Loucy (cell line): ENCODE results near the gene TENM4.
"Not testable (repeated sequence)": the region's sequence is repeated elsewhere in the genome, so short reads cannot be mapped to it uniquely, and the experiment has no call there.

Source experiments
- H2AFZ ChIP-seq: fragments of 200-600 bp; sonication (generic); 2 replicates; pipeline ENCODE4 v1.6.0; 2016; ENCODE audit warnings: antibody characterized with exemption, mild to moderate bottlenecking, low read length, moderate library complexity
- H3F3A ChIP-seq: fragments of 200-600 bp; 2 replicates; pipeline ENCODE4 v1.6.0; 2016; ENCODE audit warnings: antibody characterized with exemption, low read depth, mild to moderate bottlenecking
- H3K27me3 ChIP-seq: fragments of 200-600 bp; sonication (generic); 2 replicates; pipeline ENCODE4 v1.6.1; 2014; ENCODE audit warnings: low read length, mild to moderate bottlenecking; ENCODE audit not compliant: insufficient read depth, poor library complexity, severe bottlenecking
- H3K36me3 ChIP-seq: fragments of 200-600 bp; sonication (generic); 2 replicates; pipeline ENCODE4 v1.6.1; 2016; ENCODE audit warnings: low read length; ENCODE audit not compliant: insufficient read depth
- H3K4me1 ChIP-seq: fragments of 200-600 bp; sonication (generic); 2 replicates; pipeline ENCODE4 v1.5.1; 2014; ENCODE audit warnings: low read length, mild to moderate bottlenecking; ENCODE audit not compliant: insufficient read depth, poor library complexity, severe bottlenecking
- H3K4me2 ChIP-seq: fragments of 200-600 bp; sonication (generic); 2 replicates; pipeline ENCODE4 v1.6.0; 2014; ENCODE audit warnings: antibody characterized with exemption, low read length, low read depth, mild to moderate bottlenecking; ENCODE audit not compliant: poor library complexity, severe bottlenecking
- H3K4me3 ChIP-seq: fragments of 200-600 bp; sonication (generic); 2 replicates; pipeline ENCODE4 v1.5.1; 2014; ENCODE audit warnings: low read length, mild to moderate bottlenecking, mixed read lengths; ENCODE audit not compliant: poor library complexity, severe bottlenecking
- H3K79me2 ChIP-seq: fragments of 200-600 bp; sonication (generic); 2 replicates; pipeline ENCODE4 v1.6.1; 2014; ENCODE audit warnings: low read length; ENCODE audit not compliant: insufficient read depth
- H3K9ac ChIP-seq: fragments of 200-600 bp; sonication (generic); 2 replicates; pipeline ENCODE4 v1.6.0; 2014; ENCODE audit warnings: mild to moderate bottlenecking, low read depth, low read length, moderate library complexity; ENCODE audit not compliant: poor library complexity, severe bottlenecking
- H3K9me2 ChIP-seq: fragments of 200-600 bp; sonication (generic); replicated peaks from 2 replicates; pipeline ENCODE4 v1.6.1; 2016; ENCODE audit warnings: low read depth, low read length, mixed read lengths
- H3K9me3 ChIP-seq: fragments of 200-600 bp; sonication (generic); 2 replicates; pipeline ENCODE4 v1.6.1; 2014; ENCODE audit warnings: mild to moderate bottlenecking, antibody characterized with exemption, low read length, low read depth; ENCODE audit not compliant: insufficient read depth
- H4K20me1 ChIP-seq: fragments of 200-600 bp; sonication (generic); 2 replicates; pipeline ENCODE4 v1.6.0; 2014; ENCODE audit warnings: antibody characterized with exemption, low read length, mild to moderate bottlenecking; ENCODE audit not compliant: insufficient read depth, poor library complexity, severe bottlenecking
- CTCF ChIP-seq: fragments of 200-600 bp; sonication (generic); conservative IDR thresholded peaks from 2 replicates; pipeline ENCODE4 v1.5.1; 2014; ENCODE audit warnings: mild to moderate bottlenecking, antibody characterized with exemption, low read length
- EZH2phosphoT487 ChIP-seq: fragments of 200-600 bp; IDR thresholded peaks from 2 replicates; pipeline ENCODE4 v1.6.1; 2018; ENCODE audit warnings: antibody characterized with exemption, mild to moderate bottlenecking, moderate library complexity, borderline replicate concordance

The TENM4 gene

GRCh38 chr11:78641541-78641940 lies 799.3 kb downstream of the TENM4 start:
- Histone ChIP-seq H3K4me1 (no peaks in the 10 kb centered on the region), H4K20me1 (no peaks in the 10 kb centered on the region), H3K4me2 (no peak overlapping the region), H3F3A (no peaks in the 10 kb centered on the region), H3K9me3 (no peaks in the 10 kb centered on the region), H3K9ac (no peak overlapping the region), H3K9me2 (no peaks in the 10 kb centered on the region), H3K27me3 (no peaks in the 10 kb centered on the region), H3K79me2 (no peaks in the 10 kb centered on the region), H3K4me3 (no peak overlapping the region), H3K36me3 (no peaks in the 10 kb centered on the region), H2AFZ (no peak overlapping the region)
- TF ChIP-seq EZH2phosphoT487 (no peak), CTCF (no peak)

- no peak overlapping the region for H3K4me3 ChIP-seq
- H3K4me1 ChIP-seq: no peaks in the 10 kb centered on the region
- H3K9ac ChIP-seq: no peak overlapping the region
- no peak for TF ChIP-seq CTCF
- TF ChIP-seq EZH2phosphoT487: no peak
- no peaks in the 10 kb centered on the region for H3K36me3 ChIP-seq
- no peaks in the 10 kb centered on the region for H3K9me2 ChIP-seq
- H3K9me3 ChIP-seq: peaks cover 3% of the 10 kb centered on the region; the same call in 1 of the 2 replicates
- no peaks in the 10 kb centered on the region for H3K27me3 ChIP-seq
- H2AFZ ChIP-seq: no peak overlapping the region
- no peaks in the 10 kb centered on the region for H3F3A ChIP-seq
- no peaks in the 10 kb centered on the region for H3K79me2 ChIP-seq
- no peaks in the 10 kb centered on the region for H4K20me1 ChIP-seq
- no peak overlapping the region for H3K4me2 ChIP-seq
Measured at GRCh38 chr11:78638704-78639380, 802.0 kb downstream of the TENM4 start.

GRCh38 chr11:78637527-78637926 lies 803.3 kb downstream of the TENM4 start:
- H3K4me2 ChIP-seq, H3F3A ChIP-seq, H3K27me3 ChIP-seq, H3K9me3 ChIP-seq, H3K36me3 ChIP-seq, H3K9me2 ChIP-seq, H3K4me1 ChIP-seq, H3K4me3 ChIP-seq, H4K20me1 ChIP-seq, H3K79me2 ChIP-seq, H2AFZ ChIP-seq, H3K9ac ChIP-seq: not testable (repeated sequence)

GRCh38 chr11:78635814-78636506 lies 804.9 kb downstream of the TENM4 start:
- no peak overlapping the region for H3K9ac ChIP-seq
- H3K79me2 ChIP-seq: no peaks in the 10 kb centered on the region
- TF ChIP-seq EZH2phosphoT487 (no peak), CTCF (no peak)
- H3F3A ChIP-seq: no peaks in the 10 kb centered on the region
- no peaks in the 10 kb centered on the region for H3K9me2 ChIP-seq
- no peak overlapping the region for H3K4me2 ChIP-seq
- H3K4me1 ChIP-seq: no peaks in the 10 kb centered on the region
- H4K20me1 ChIP-seq: no peaks in the 10 kb centered on the region
- H3K36me3 ChIP-seq: no peaks in the 10 kb centered on the region
- H3K9me3 ChIP-seq: peaks cover 3% of the 10 kb centered on the region; the same call in 1 of the 2 replicates
- H3K27me3 ChIP-seq: no peaks in the 10 kb centered on the region
- H2AFZ ChIP-seq: no peak overlapping the region
- H3K4me3 ChIP-seq: no peak overlapping the region
